SK-MEL-5 (cell line): Measurements from ENCODE around the gene COX7C. TPM values are rescaled to one million over a fixed set of nuclear protein-coding genes. Genes with fewer than 3 reads are reported as not detected.
A peak's percentile ranks its signal among the peaks of the same experiment; 100 is the strongest.
"Not testable (repeated sequence)": the region's sequence is repeated elsewhere in the genome, so short reads cannot be mapped to it uniquely, and the experiment has no call there.

Source experiments
- DNase-seq: peaks from one replicate; pipeline ENCODE4 v3.0.0-alpha.2; 2016; ENCODE audit warnings: low read depth, low spot score
- in situ Hi-C: cut with HindIII; loops from 2 replicates; pipeline ENCODE4 v1.10.0; 2016; ENCODE audit warnings: low sequenced_read_pairs, high pct_unique_total_duplicates, low pct_unique_long_range_greater_than_20kb
- polyA plus RNA-seq, 2 experiments: library from polyadenylated mRNA; depleted of rRNA; stranded (reverse); fragments of >200 nt; gene quantifications; 2 replicates each; pipeline ENCODE4 v1.2.3, GENCODE V29; 2015
- total RNA-seq: library from RNA; depleted of rRNA; stranded (reverse); fragments of >200 nt; shearing (Covaris generic); gene quantifications from 2 replicates; pipeline ENCODE4 v1.2.3, GENCODE V29; 2014; rRNA removed

COX7C gene, protein sequence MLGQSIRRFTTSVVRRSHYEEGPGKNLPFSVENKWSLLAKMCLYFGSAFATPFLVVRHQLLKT
- total RNA-seq: 677 and 707 TPM in 2 replicates
- 444 and 569 TPM in 2 replicates for polyA plus RNA-seq (2015; cell fraction: cytosol; rRNA removed)
- 50.7 and 133 TPM in 2 replicates for polyA plus RNA-seq (2015; cell fraction: nucleus; rRNA removed)

DNA sequence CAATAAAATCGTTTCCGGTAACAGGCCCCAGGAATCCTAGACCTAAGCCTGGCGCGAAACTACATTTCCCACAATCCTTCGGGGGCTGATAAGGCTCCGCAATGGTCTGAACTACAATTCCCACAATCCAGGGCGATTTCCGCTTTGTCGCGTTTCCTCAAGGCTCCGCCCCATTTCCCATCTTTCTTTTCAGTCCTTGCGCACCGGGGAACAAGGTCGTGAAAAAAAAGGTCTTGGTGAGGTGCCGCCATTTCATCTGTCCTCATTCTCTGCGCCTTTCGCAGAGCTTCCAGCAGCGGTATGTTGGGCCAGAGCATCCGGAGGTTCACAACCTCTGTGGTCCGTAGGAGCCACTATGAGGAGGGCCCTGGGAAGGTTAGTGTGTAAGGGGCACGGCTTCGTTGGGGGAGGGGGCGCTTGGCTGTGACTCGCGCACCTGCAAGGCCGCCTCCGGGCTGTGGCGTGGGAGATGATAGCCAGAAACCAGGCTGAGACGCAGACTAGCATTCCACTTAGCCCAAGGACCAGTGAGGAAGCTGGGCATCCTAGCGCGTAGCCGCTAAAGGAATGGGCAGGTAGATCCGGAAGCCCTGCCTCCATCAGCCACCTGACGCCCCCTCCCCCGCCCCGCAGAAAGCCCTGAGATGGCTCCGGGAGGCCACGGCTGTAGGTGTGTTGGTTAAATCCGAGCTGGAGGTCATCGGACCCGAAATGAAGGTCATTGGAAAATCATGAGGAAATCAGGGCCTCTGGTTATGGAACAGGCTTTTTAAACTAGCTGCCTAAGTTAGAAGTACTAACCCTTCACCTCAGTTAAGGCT is at the start of gene COX7C:
COX7C (plus strand) TSS at position 186 of the 821 bp plus-strand sequence; CDS start at position 301, 115 bp downstream.
- in situ Hi-C loops: no loop called here
- DNase-seq: peak; percentile 97

DNA sequence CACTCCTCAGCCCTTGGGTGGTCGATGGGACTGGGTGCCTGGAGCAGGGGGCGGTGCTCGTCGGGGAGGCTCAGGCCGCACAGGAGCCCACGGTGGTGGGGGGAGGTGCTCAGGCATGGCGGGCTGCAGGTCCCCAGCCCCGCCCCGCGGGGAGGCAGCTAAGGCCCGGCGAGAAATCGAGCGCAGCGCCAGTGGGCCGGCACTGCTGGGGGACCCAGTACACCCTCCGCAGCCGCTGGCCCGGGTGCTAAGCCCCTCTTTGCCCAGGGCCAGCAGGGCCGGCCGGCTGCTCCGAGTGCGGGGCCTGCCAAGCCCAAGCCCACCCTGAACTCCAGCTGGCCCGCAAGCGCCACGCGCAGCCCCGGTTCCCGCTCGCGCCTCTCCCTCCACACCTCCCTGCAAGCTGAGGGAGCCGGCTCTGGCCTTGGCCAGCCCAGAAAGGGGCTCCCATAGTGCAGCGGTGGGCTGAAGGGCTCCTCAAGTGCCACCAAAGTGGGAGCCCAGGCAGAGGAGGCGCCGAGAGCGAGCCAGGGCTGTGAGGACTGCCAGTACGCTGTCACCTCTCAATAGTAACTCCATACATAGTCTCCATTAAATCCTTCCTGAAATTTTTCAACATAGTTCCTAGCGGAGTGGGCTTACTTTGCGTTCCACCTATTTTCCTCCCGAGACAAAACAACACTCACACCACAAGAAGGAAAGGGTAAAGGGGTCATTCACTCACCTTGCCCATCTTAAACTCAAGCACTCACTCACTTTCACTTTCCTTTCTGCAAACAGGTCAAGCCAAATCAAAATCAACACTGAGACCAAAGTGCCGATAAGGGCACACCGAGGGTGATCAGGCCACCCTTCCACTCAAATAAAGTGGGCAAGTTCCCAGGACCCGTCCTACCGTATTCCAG is 48.0 kb upstream of the COX7C start:
- DNase-seq: not testable (repeated sequence)

DNA sequence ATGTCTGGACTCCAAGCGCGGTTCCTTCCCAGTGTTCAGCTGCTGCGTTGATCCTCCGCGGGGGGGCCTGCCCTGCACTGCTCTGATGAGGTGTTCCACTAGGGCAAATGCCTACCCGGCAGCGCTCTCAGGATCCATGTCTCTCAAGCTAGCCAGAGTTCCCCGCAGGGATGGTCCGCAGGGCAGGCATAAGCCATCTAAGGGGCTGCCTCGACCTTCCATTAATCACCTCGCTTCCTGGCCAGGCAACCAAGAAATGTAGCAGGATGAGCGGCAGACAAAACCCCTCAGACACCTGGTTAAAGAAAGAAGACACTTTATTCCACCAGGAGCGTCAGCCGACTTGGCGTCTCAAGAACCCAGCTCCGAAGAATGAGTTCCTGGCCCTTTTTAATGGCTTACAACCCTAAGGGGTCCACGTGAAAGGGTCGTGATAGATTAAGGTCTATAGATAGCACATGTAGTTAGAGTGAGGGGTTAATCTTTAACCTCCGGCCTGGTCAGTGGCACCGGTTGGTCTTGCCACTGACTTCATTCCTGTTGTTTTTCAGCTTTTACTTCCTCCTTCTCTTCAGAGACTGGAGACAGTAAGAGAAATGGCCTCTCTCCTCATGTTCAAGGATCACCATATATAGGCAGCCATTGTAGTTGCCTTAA is 47.2 kb upstream of the COX7C start:
- in situ Hi-C loops: no loop called here
- no peak for DNase-seq

More for the DNA sequence above, 48.0 kb upstream of the COX7C start:
- in situ Hi-C loops: not testable (repeated sequence)

DNA sequence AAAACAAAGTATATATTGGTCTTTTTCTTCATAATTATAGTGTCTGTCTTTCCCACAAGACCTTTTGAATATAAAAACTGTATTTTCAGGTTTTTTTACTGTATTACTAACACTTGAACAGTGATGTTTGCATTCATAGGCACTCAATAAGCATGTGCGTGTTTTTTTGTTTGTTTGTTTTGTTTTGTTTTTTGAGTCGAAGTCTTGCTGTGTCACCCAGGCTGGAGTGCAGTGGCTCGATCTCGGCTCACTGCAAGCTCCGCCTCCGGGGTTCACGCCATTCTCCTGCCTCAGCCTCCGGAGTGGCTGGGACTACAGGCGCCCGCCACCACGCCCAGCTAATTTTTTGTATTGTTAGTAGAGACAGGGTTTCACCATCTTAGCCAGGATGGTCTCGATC is 46.6 kb upstream of the COX7C start:
- in situ Hi-C loops: not testable (repeated sequence)

DNA sequence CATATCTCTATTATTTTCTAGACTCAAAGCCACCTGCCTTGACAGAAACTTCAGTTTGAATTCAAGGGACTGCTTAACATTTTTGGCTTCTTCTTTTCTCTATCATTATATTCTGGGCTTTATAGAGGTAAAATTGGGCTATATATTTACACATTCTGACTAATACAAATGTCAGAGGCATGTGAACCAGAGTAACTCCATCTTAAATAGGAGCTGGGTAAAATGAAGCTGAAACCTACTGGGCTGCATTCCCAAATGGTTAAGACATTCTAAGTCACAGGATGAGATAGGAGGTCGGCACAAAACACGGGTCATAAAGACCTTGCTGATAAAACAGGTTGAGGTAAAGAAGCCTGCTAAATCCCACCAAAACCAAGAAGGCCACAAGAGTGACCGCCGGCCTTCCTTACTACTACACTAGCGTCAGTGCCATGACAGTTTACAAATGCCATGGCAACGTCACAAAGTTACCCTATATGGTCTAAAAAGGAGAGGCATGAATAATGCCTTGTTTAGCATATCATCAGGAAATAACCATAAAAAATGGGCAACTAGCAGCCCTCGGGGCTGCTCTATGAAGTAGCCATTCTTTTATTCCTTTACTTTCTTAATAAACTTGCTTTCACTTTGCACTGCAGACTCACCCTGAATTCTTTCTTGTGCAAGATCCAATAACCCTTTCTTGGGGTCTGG is 44.8 kb upstream of the COX7C start:
- DNase-seq: peak; percentile 33
- in situ Hi-C loops: no loop called here

More for the DNA sequence above, 46.6 kb upstream of the COX7C start:
- not testable (repeated sequence) for DNase-seq

DNA sequence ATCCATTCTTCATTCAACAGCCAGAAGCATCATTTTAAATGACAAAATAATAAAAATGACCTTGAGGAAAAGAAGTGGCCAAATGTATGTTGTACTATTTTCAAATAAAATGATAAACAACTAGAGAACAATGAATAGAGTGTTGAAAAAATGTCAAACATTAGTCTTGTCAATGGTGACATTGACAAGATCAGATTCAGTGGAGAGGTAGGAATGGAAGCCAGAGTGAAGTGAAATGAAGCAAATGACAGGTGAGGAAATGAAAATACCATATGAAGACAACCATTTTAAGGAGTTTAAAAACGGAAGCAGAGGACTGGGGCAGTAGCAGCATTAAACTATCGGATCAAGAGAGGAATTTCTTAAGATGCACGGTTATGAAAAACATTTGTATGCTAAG is 38.2 kb upstream of the COX7C start:
- no peak for DNase-seq
- in situ Hi-C loops: no loop called here

DNA sequence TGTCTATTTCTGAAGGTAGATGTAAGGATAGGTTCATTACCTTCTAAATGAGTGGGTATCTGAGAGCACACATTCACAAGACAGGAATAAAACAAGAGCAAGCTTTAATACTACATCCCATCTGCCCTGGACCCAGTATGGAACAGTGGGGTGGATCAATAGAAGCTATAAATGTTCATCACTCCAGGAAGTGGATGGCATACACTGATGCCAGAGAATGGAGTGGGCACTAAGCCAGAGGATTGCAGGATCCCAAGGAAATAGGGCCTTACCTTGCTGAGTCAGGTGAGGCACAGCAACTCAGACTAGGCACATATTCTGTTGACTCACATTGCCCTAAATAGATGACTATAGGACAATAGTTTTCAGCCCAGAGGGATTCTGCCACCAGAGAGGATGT is 21.3 kb upstream of the COX7C start:
- DNase-seq: no peak
- in situ Hi-C loops: no loop called here

DNA sequence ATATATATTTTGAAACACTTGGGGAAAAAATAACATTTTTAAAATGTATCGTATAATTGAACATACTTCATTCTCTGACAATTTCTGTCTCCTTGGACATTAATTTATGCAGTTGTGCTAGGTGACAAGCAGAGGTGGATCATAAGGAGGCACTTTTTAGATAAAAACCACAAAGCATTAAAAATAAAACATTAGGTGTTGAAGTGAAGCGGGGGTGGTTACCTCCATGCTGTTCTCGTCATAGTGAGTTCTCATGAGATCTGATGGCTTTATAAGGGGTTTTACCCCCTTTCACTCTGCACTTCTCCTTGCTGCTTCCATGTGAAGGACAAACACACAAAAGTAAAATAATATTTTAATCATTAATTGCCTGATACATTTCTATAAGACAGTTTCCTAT is 11.9 kb upstream of the COX7C start:
- in situ Hi-C loops: no loop called here
- DNase-seq: no peak

DNA sequence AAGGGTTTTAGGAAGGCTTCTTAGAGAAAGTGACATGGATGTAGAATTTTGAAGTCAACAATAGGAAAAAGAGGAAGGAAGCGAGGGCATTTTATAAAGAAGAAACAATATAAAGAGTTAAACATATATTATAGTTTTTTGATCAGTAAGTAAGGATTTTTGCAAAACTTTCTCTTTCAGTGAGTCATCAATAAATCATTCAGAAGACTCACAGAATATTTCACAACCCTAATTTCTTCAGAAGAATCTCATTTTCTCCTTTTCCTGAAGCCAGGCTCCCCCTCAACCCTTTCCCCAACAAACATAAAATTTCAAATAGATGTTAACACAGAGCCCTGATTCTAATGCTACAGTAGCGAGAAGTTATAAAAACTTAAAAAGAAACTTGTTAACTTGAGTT is 4.3 kb upstream of the COX7C start:
- in situ Hi-C loops: no loop called here
- DNase-seq: no peak

DNA sequence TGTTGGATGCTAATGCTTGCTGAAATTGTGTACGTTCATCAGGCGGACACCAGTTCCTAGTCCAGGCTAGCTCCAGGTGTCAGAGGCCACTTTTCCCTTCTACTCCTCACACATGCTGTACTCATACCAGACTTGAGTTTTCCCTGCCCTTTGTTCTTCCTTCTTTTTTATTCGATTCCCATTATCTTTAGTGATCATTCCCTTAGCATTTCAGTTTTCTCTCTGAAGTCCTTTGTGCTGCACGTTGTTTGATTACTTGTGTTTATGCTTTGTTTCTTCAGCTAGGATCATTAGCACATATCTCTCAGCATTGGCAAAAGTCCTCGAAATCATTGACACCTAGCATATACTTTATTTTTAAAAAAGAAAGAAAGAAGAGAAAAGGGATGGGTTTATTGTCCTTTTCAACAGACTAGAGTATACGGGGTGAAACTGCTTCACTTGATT is 409 bp upstream of the COX7C start:
- in situ Hi-C loops: no loop called here
- DNase-seq: no peak

DNA sequence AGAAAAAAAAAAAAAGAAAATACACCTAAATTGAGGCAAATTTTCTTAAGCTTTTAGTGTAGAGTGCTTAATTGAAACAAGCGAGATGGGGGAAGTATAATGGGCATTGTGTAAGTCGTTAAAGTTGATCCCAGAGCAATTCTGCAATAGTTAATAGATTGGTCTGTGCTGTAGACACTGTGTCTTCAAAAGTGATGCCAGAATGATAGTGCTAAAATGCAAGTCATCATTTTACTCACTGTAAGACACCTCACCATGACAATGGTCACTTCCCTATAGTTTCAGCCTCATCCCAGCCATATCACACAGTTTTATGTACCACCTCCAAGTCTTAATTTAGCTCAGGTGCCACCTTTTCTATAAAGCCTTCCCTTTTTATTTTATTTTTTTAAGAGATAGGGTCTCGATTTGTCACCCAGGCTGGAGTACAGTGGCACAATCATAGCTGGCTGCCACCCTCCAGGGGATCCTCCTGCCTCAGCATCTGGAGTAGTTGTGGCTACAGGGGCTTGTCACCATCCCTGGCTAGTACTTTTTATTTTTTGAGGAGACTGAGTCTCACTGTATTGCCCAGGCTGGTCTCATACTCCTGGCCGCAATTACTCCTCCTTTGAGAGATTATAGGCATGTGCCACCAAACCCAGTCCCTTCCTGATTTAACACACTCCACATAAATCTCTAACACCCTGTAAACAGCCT is 6.2 kb downstream of the COX7C start:
- no peak for DNase-seq
- in situ Hi-C loops: no loop called here

DNA sequence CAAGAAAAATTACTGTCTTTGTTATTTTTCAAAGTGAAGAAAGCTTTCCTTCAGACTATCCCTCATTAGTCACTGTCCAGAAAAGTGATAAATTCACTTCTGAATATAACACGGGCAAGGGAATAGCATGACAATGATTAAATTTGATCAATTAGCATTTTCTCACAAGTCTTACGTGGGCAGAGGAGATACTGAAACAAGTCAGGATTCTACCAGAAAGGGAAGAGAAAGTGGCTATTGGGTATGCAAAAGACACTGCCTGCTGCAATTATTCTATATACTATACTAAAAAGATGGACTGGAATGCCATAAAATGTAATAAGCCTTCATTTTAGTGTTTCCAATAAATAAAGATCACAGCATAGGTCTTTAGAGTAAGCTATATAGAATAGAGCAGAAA is 7.4 kb downstream of the COX7C start:
- no peak for DNase-seq
- in situ Hi-C loops: no loop called here

DNA sequence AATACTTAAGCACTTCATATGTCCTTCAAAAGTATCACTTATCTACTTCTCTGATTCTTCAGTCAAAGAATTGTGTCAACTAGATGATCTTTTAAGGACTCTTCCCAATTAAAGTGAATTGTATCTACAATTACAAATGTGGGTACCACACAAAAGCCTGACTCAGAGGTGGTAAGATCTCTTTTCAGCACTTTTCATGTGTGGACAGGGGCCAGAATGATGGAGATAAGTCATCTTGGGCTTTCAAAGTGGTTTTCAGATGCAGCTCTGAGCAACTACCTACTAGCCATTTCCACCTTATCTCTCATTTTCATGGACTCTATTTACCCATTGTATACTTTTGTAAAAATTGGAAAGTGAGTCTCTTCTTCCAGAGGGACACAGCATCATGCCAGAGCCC is 8.4 kb downstream of the COX7C start:
- DNase-seq: no peak

DNA sequence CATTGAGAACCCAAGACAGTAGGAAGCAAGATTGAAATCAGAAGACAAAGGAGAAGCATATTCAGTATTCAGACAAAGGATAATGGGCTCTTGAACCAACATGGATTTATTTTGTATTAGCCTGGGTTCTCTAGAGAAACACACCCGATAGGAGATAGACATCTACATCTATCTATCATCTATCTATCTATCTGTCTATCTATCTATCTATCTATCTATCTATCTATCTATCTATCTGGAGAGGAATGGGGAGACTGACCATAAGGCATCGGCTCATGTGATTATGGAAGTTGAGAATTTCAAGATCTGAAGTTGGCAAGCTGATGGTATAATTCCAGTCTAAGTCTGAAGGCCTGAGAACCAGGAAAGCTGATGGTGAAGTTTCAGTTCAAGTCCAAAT is 13.4 kb downstream of the COX7C start:
- in situ Hi-C loops: no loop called here
- DNase-seq: no peak

More for the DNA sequence above, 8.4 kb downstream of the COX7C start:
- in situ Hi-C loops: no loop called here

DNA sequence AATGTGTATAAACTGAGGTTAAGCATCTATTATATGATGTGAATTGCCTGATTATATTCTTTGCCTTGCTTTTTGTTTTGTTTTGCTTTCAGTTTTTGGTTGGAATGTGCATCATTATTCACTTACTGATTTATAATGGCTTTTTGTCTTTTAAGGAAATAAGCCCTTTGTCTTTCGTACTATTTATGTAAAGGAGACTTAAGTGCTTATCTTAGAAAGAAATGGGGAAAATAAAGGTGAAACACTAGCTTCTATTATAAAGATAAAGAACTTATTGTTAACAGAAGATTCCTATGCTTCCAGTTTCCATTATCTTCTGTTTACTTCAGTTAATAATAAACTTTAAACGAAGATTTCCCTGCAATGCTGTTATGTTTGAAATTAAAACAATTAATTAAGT is 23.3 kb downstream of the COX7C start:
- in situ Hi-C loops: no loop called here

DNA sequence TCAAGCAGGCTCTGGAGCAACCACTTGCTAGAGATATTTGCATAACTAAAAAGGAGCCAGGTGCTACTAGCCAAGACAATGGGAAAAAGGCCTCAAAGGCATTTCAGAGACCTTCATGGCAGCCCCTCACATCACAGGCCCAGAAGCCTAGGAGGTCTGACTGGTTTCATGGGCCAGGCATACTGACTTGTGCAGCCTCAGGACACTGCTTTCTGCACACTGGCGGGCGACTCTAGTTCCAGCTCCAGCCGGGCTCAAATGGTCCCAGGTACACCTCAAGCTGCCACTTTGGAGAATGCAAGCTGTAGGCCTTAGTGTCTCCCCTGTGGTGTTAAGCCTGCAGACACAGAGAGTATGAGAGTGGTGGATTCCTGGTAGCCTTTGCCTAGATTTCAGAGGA is 27.1 kb downstream of the COX7C start:
- in situ Hi-C loops: no loop called here
- no peak for DNase-seq

More for the DNA sequence above, 23.3 kb downstream of the COX7C start:
- peak; percentile 39 for DNase-seq

DNA sequence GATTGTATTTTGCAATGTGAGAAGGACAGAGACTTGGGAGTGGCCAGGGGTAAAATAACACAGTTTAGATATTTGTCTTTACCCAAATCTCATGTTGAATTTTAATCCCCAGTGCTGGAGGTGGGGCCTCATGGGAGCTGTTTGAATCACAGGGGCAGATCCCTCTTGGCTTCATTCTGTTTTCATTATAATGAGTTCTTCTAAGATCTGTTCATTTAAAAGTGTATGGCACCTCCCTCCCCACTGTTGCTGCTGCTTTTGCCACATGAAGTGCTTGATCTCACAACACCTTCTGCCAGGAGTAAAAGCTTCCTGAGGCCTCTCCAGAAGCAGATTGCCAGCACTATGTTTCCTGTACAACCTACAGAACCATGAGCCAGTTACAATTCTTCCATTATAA is 28.1 kb downstream of the COX7C start:
- no peak for DNase-seq
- in situ Hi-C loops: no loop called here
